Astrocyte of the cerebellum (primary cell): ENCODE measurements around the gene RAD51B.

ENCODE experiments used
- DNase-seq: peaks from one replicate; pipeline ENCODE4 v3.0.0-alpha.2; 2011; ENCODE audit warnings: low read depth
- H3K4me3 ChIP-seq: 2 replicates; pipeline ENCODE4 v1.5.1; 2011; ENCODE audit warnings: mild to moderate bottlenecking, low read depth, low read length, moderate library complexity
- in situ Hi-C: cut with HindIII; loops from 2 replicates; pipeline ENCODE4 v1.10.0; 2017; ENCODE audit warnings: low sequenced_read_pairs
- TF ChIP-seq, protein P1 (sequence below): IDR thresholded peaks from 2 replicates; pipeline ENCODE4 v1.5.1; 2012; ENCODE audit warnings: low read length, low read depth, moderate library complexity, mild to moderate bottlenecking; ENCODE audit errors: missing control alignments

The RAD51B gene

DNA sequence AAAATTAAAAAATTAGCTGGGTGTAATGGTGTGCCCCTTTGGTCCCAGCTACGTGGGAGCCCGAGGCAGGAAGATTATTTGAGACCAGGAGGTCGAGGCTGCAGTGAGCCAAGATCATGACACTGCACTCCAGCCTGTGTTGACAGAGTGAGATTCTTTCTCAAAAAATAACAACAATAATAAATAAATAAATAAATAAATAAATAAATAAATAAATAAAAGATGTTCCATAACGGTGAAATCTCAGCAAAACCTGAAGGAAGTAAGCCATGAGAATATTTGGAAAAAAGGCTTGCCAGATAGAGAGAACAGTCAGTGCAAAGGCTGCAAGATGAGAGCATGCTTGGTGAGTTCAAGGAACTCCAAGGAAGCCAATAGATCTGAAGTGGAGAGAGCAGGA lies 176.7 kb downstream of the RAD51B start:
- TF ChIP-seq, protein P1, sequence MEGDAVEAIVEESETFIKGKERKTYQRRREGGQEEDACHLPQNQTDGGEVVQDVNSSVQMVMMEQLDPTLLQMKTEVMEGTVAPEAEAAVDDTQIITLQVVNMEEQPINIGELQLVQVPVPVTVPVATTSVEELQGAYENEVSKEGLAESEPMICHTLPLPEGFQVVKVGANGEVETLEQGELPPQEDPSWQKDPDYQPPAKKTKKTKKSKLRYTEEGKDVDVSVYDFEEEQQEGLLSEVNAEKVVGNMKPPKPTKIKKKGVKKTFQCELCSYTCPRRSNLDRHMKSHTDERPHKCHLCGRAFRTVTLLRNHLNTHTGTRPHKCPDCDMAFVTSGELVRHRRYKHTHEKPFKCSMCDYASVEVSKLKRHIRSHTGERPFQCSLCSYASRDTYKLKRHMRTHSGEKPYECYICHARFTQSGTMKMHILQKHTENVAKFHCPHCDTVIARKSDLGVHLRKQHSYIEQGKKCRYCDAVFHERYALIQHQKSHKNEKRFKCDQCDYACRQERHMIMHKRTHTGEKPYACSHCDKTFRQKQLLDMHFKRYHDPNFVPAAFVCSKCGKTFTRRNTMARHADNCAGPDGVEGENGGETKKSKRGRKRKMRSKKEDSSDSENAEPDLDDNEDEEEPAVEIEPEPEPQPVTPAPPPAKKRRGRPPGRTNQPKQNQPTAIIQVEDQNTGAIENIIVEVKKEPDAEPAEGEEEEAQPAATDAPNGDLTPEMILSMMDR = no peak
- no peak overlapping the region for H3K4me3 ChIP-seq
- DNase-seq = no peak
- in situ Hi-C loops = no loop called here

DNA sequence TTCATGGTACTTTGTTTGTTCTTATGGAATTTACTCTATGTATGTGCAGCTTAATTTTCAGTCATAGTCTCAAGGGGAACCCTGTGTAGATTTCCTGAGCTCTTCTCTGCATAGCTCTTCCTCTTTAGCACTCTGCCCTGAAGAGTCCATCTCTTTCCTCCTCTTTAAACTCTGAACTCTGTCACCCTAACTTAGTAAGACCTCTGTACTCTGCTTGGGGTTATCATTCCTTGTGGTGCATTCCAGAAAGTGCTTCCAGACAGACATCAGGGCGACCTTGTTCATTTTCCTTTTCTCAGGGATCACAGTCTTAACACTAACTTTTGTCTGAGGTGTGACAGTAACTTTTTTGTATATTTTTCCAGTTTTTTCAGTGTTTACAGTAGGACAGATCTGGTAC lies 179.3 kb downstream of the RAD51B start:
- in situ Hi-C loops = no loop called here
- no peak overlapping the region for H3K4me3 ChIP-seq
- DNase-seq = no peak
- TF ChIP-seq, protein P1 = no peak

DNA sequence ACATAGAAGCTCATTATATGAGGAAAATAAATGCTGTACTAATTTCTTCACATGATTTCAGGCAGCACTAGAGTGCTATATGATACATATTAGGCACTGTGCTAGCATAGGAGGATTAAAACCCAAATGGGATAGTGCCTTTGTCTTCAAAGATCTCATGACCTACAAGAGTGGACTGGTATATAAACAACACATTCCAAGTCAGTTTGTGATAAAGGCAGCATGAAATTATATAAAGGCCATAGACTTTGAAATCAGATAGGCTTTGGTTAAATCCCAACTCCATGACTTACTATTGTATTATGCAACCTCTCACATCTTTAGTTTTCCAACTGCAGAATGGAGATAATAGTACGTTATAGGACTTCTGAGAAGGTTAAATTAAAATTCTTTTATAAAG lies 179.7 kb downstream of the RAD51B start:
- no peak overlapping the region for H3K4me3 ChIP-seq
- TF ChIP-seq, protein P1 = no peak
- in situ Hi-C loops = no loop called here
- peak; percentile 43 for DNase-seq

DNA sequence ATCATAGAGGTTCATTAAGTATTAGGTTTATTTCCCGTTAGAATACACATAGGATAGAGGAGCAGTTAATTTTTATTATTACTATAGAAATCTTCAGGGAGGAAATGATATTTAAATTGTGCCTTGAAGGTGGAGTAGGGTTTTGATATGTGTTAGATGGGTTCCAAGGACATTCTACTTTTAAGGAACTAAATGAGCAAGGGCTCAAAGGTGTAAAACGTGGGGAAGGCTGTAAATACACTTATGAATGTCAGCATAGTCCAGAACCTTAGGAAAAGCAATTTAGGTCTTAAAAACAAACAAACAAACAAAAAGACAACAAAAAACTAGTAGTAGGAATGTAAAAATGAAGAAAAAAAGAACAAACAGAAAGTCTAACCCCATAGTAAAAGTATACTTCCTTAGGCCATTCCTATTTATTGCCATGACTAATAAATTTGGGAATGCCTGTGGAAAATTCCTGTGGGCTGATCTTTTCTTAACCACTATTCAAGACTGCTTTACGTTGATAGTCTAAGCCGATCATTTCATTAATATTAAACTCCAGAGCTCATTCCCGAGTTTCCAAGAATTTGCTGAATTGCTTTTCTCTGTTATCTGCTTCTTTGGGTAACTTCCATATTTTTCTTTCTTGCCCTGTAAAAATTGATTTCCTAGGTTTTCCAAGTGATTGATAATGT lies 180.3 kb downstream of the RAD51B start:
- peak; percentile 73 for DNase-seq
- no peak overlapping the region for H3K4me3 ChIP-seq
- in situ Hi-C loops = no loop called here
- TF ChIP-seq, protein P1 = no peak

DNA sequence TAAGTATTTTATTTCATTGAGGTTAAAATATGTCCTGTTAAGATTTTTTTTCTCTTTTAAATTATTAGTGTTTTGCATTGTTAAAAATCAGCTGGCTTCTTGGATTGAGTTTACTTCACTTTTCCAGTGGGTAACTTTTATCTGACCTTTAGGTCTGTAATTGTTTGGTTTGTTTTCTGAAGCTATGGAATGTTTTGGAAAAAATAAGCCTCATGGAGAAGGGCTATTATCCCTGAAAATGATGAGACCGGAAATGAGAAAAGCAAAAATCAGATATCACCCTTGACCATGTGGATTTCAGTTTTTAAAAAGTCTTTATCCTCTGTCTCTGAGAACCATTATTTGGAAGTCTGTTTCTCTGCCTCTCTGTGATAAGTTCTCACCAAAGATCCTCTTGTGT lies 180.9 kb downstream of the RAD51B start:
- in situ Hi-C loops = no loop called here
- TF ChIP-seq, protein P1 = no peak
- no peak overlapping the region for H3K4me3 ChIP-seq
- no peak for DNase-seq

DNA sequence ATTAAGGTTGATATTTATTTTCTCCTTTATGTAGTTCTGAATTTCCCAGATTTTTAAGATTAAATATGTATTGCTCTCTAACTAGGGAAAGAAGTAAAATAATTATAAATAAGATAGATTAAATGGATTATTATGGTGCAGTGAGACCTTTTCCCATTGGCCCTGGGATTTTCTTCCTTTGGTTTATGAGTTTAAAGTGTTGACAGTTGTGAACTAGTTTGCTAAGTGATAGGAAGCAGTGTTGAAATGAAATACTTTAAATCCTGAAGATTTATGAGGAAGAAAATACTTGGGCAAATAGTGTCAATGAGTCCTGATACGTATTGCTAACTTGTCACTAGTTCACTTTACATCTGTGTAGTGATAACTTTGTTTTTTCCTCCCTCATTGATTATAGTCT lies 188.9 kb downstream of the RAD51B start:
- DNase-seq = no peak
- H3K4me3 ChIP-seq = no peak overlapping the region
- TF ChIP-seq, protein P1 = no peak
- in situ Hi-C loops = no loop called here
